Caki2 (cell line): ENCODE results near the gene HRK. TPM values are rescaled to one million over a fixed set of nuclear protein-coding genes. Genes with fewer than 3 reads are reported as not detected.

Source experiments
- DNase-seq: peaks from one replicate; pipeline ENCODE4 v3.0.0-alpha.2; 2015; ENCODE audit warnings: low read depth
- in situ Hi-C: cut with HindIII; loops from 2 replicates; pipeline ENCODE4 v1.10.0; 2016; ENCODE audit warnings: low sequenced_read_pairs, low pct_unique_long_range_greater_than_20kb, mixed read lengths
- total RNA-seq: library from RNA; depleted of rRNA; stranded (reverse); fragments of >200 nt; shearing (Covaris generic); gene quantifications from 2 replicates; pipeline ENCODE4 v1.2.3, GENCODE V29; 2014; ENCODE audit warnings: low replicate concordance

HRK gene
- total RNA-seq, 1 experiment from 2014 or later, result 0.54 TPM

DNA sequence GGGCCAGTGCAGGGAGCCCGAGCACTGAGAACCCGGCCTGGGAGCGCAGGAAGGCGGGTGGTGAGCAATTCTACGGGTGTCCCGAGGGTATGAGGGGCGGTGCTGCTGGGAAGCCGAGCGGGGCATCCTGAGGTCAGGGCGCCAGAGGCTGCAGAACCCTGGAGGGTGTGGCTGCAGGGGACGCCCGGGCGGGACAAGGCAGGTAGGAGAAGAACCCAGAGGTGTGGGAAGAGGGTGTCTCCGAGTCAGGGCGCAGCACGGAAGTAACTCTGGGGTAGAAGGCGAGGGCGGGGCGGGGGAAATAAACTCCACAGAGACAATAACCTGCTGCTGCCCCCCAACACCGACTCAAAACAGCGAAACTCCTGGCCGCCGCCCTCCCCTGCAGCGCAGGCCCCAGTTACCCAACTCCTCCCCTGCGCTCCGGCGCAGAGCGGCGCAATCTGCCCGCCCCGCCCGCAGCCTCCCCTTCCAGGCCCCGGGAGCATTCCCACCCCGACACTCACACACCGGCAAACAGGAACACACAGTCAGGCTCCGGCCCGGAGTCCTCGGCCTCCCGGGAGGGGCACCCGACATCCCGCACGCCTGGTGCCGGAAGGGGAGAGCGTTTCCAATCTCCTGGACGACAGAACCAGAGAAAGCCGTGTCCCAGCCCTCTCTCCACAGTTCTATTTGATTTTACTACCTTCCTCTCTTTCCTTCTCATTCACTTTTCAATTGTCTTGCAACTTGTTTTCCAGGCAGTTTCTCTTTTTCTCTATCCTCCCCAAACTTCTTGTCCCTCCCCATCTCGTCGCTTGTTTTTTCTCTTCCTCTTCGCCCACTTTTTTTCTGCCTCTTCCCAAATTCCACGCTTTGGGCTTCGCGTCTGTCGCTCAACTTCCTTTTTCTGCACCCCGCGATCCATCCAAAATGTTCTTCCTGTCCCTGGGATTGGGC is 2.4 kb downstream of the HRK start:
- in situ Hi-C loops, result no loop called here
- DNase-seq, result no peak

DNA sequence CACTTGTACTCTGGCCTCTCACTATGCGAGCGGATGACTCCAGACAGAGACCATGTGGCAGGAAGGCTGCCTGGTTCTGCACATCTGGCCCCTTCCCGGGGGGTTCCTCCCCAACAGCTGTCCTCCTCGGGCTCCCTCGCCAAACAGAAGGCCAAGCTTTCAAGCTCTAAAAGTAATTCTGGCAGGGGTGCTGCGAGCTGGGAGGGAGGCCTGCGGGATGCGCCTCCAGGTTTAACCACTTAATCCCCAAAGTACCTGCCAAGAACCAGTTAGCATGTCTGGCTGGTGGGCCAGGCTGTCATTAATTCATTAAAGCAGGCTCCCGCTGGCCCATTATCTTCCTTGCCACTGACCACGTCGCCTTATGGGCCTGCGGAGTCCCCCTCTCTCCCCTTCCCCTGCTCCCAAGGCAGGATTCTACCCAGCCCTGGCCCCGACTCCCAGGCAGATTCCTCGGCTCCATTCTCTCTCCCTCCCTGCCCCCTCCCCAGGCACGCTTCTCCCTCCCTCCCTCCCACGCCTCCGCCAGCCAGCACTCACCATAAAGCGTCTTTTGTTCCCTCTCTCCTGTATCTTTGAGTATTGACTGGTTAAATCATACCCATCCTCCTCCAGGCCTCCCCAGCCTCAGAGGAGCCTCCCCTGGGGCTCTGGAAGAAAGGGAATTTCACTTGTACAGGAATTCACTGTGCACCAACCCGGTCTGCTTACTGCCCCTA is 4.9 kb downstream of the HRK start:
- no peak for DNase-seq
- in situ Hi-C loops, result no loop called here

DNA sequence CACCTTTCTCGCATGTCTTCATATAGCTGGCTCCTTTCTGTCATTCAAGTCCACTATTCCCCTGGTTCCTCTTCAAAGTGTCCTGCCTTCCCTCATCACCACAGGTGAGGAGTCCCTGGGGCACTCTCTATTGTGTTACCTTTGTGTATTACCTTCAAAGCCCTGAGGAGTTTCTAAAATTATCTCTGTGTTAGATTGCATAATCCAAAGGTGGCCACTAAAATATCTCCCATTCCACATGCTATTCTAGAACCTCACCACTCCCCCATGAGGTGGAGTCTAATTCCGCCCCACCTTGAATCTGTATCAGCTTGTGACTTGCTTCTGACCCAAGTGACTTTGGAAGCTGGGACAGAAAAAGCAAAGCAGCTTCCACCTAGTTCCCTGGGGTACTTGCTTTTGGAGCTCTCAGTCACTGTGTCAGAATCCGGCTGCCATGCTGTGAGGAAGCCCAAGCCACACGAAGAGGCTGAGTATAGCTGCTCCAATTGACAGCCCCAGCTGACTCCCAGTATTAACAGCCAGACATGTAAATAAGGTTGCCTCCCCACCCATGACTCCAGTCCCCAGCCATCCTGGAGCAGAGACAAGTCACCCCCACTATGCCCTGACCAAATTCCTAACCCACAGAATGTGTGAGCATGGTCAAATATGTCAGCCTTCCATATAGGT is 6.8 kb downstream of the HRK start:
- DNase-seq, result no peak
- in situ Hi-C loops, result no loop called here

DNA sequence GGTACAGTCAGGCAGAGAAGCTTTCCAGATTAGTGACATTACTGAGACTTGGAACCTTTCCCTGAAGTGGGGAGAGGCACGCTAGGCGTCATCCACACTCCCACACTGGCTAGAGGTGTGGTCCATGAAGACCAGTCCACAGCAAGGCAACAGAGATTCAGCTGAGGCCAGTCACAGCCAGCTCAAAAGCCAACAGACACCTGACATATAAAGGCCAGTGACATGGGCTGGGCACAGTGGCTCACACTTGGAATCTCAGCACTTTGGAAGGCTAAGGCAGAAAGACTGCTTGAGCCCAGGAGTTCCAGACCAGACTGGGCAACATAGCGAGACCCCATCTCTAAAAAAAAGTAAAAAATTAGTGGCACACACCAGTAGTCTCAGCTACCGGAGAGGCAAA is 10.9 kb downstream of the HRK start:
- DNase-seq, result no peak
- in situ Hi-C loops, result no loop called here

DNA sequence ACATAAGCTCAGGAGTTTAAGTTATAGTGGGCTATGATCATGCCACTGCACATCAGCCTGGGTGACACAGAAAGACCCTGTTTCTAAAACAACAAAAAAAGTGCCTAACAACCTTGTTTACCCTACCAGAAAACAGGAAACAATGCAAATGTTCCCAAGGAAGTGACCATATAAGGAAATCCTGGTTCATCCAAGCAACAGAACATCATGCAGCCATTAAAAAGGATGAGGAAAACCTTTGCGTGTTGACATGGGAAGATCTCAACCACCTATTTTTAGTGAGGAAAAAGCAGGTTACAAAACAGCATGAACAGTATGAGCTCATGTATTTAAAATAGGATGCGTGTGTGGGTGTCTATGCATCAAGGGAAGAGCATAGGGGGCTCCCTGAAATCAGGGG is 13.7 kb downstream of the HRK start:
- no peak for DNase-seq
- in situ Hi-C loops, result no loop called here

DNA sequence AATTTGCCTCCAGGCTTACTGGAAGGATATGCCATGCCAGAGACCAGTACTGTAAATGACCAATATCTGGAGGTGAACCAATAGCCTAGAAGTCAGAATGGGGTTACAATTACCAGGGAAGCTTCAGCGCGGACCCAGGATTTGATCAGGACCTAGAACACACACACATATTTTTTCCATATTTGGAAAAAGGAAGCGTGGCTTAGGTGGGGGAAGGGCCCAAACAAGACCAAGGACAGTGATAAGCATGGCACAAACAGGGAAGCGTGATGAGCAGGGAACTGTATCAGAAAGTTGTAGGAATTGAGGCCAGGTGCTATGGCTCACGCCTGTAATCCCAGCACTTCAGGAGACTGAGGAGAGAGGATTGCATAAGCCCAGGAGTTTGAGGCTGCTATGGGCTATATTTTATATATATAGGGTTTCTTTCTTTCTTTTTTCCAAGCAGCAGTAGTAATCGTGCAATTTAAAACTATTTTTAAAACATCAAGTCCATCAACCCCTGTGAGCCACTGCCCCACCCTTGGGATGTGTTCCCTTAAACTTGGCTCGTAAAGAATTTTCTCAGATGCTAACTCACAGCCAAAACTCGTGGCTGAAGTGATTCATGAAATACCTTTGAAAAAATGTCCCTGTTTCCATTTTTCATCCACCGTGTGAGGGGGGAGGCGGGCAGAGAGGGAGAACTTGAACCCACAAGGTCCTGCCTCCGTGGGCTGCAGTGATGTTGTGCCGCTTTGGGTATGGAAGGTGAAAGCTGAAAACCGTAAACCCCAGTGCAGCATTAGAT is 16.7 kb downstream of the HRK start:
- in situ Hi-C loops, result no loop called here
- peak; percentile 48 for DNase-seq

DNA sequence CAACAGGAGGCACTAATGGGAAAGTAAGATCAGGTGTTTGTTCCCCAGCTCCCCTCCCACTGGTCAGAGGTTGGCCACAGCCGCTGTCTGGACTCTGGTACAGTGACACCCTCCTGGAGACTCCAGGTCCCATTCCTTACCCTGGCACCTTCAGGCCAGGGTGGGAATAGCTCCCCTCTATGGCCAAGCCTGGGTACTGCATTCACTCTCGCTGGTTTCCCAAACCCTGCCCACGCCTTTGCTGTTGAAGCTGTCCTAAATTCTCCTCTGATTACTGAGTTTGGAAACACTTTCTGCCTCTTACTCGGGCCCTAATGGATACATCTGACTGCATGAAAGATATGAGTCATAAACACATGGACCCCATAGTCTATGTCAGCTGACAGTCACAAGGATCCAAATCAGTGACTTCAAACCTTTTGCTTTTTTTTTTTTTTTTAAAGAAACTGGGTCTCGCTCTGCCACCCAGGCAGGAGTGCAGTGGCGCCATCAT is 17.9 kb downstream of the HRK start:
- DNase-seq, result peak; percentile 79
- in situ Hi-C loops, result no loop called here

DNA sequence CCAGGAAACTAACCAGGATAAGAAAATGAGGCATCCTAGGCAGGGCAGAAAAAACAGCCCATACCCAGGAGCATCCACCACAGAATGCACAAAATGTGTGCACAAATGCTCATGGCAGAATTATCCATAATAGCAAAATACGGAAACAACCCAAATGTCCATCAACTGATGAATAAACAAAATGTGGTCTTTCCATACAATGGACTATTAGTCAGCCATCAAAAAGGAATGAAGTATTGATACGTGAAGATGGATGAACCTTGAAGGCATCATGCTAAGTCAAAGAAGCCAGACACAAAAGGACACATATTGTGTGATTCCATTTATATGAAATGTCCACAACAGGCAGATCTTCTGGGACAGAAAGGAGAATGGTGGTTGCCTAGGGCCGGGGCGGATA is 19.1 kb downstream of the HRK start:
- DNase-seq, result no peak
- in situ Hi-C loops, result no loop called here

DNA sequence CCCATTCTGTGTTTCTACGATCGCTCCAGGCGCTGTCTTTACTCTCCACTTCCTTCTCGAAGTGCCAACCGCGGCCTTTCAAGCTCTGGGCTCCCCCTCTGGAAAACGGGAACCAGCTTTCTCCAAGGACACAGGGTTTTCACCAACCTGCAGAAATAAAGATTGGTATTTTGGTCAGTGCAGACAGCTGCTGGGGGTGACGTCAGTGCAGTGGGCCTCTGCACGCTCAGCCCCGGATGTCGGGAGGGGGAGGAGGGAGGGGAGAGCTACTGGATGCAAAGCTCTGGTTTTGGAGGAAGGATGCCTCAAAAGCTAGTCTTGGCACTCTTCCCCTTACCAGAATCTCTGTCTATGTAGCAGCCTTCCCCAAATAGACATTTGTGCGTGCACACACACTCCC is 19.9 kb downstream of the HRK start:
- no peak for DNase-seq
- in situ Hi-C loops, result no loop called here

DNA sequence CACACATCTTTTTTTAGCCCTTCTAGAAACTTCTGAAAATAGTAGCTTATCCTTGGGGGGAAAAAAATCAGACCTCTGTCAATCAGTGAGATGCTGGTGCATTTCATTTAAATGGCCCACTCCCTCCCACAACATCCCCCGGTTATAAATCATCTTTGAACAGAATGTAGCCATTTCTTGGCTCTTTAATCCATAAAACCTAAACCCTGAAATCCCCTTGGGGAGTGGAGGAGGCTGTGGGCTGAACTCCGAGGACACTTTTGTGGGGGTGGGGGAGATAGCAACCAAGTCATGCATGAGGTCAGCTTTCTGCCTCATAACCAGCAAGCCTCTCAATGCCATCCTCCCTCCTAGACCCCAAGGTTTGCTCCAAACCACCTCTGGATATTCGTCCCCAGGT is 21.0 kb downstream of the HRK start:
- no peak for DNase-seq
- in situ Hi-C loops, result no loop called here

DNA sequence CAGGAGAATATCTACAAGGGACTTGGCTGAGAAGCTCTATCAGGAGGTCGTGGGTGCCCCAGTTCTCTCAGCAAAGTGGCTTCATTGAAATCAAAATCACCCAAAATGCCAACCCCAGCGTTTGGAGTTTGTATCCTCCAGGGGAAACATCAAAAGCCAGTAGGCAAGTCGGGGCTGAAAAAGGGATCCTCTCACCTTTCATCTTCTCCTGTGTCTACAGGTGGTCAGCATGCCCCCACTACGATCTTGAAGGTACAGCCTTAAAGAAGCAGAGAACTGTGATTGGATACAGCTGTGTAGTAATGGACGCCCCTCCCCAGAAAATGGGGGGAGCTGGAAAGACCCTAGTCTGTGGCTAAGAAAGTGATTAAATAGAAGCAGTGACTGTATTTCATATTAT is 22.2 kb downstream of the HRK start:
- in situ Hi-C loops, result no loop called here
- no peak for DNase-seq

DNA sequence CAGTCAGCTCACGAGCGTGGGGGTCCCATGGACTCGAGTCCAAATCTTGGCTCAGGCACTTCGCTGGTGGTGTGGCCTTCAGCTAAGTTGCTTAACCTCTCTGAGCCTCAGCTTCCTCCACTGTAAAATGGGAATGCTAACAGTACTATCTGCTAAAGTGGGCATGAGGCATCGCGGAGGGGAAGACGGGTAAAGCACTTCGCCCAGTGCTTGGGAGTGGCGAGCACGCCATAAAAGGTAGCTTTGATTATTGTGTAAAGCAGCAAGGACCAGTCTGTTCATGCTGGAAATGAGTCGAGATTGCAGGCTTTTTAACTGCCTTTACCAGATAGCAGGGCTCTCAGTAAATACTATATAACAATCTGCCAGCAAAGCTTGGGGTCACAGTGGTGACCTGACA is 24.5 kb downstream of the HRK start:
- in situ Hi-C loops, result no loop called here
- no peak for DNase-seq

DNA sequence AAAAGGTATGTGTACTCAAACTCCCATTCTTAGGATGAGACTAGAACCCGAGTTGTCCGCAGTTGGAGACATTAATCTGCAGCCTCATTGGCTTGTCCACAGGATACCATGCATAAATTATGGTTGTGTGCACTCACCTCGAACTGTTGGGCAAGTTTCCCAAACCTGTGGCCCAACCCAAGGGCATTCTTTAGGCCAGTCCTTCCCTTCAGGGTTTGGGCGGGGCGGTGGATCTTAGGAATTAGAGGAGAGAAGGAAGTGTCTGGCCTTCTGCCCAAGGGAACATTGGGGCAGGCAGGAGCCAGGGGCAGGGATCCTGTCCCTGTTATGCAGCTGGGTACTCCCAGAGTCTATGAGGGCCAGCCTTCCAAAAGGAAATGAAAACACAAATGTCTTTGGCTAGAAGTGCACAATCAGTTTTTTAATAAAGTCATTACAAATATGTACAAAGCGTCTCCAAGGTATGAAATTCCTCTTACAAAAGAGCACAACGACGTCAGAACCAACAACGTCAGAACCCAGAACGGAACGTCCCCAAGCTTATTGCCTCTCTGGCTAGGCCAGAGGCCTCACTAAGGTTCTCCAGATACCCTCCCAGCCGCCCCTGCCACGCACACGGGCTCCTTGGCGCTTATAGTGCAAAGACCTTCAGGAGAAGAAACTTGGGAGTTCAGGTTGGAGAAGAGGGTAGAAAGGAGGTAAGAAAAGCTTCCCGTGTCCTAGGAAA is 25.3 kb downstream of the HRK start:
- peak; percentile 75 for DNase-seq
- in situ Hi-C loops, result no loop called here

DNA sequence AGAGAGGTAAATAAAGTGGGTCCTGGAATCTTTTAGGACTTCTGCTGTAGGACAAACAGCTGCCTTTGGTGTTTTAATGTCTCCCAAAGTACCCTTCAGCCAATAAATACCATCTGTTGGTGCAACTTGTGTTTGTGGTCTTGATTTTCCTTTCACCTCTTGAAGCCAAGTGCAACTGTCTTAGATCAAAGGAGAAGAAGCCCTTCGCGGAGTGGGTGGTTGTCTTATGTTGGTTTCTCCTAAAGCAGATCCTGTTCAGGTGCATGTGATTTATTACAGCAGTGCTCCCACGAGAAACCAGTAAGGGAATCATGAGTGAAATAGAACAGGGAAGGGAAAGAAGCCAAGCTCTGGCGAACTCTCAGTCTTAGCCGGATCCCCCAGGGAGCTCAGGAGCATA is 27.7 kb downstream of the HRK start:
- DNase-seq, result no peak
- in situ Hi-C loops, result no loop called here

DNA sequence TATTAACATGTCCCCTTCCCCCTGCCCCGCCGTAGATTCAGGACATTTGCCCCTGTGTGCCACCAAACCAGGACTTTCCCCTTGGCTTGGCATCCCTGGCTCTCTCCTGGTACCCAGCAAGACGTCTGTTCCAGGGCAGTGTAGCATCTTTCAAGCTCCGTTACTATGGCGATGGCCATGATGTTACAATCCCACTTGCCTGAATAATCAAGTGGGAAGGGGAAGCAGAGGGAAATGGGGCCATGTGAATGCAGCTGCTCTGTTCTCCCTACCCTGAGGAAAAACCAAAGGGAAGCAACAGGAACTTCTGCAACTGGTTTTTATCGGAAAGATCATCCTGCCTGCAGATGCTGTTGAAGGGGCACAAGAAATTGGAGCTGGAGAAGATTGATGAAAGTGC is 28.9 kb downstream of the HRK start:
- in situ Hi-C loops, result no loop called here
- no peak for DNase-seq

DNA sequence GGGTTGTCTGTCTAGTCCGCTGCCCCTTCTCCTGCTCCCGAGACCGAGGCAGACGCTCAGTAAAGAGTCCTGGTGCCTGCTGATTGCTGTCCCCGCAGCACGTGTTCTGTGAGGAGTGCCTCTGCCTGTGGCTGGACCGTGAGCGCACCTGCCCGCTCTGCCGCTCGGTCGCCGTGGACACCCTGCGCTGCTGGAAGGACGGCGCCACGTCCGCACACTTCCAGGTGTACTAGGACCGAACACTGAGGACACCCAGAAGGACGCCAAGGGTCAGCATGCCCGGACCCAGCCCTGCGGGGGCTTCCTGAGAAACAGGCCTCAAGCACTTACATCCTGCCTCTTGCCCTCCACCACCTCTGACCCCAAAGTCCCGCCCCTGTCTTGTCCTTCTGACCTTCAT is 32.0 kb downstream of the HRK start:
- DNase-seq, result no peak
- in situ Hi-C loops, result no loop called here

DNA sequence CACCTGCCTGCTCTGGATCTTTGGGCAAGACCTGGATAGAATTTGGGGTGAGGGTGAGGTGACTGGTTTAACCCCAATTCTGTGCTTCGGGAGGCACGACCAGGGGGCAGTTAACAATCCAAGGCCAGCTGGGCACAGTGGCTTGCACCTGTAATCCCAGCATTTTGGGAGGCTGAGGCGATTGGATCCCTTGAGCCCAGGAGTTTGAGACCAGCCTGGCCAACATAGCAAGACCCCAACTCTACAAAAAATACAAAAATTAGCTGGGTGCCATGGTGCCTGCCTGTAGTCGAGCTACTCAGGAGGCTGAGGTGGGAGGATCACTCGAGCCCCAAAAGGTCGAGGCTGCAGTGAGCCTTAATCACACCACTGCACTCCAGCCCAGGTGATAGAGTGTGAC is 38.2 kb downstream of the HRK start:
- in situ Hi-C loops, result no loop called here
- DNase-seq, result no peak
